K562 (cell line): ENCODE data around the gene FPR1. TPM values are rescaled to one million over a fixed set of nuclear protein-coding genes. Genes with fewer than 3 reads are reported as not detected.

Experiments
- CHD7 ChIP-seq: fragments of 200-600 bp; sonication (generic); IDR thresholded peaks from one replicate; pipeline ENCODE4 v1.6.1; 2012; ENCODE audit warnings: mild to moderate bottlenecking, low read depth, low read length, inconsistent platforms
- FOXP1 ChIP-seq: sonication (generic); formaldehyde crosslinking; IDR thresholded peaks from 2 replicates; pipeline ENCODE4 v1.8.0; 2022; ENCODE audit warnings: mild to moderate bottlenecking, missing genetic modification reagents
- NEUROD1 ChIP-seq: fragments of 150-350 bp; IDR thresholded peaks from 2 replicates; pipeline ENCODE4 v1.6.1; 2014; ENCODE audit warnings: borderline replicate concordance, low read length, low read depth; ENCODE audit not compliant: partially characterized antibody
- PRDM10 ChIP-seq: fragments of 450-650 bp; IDR thresholded peaks from 2 replicates; pipeline ENCODE4 v1.6.1; 2018; ENCODE audit not compliant: partially characterized antibody
- PRPF4 ChIP-seq: fragments of 200-400 bp; formaldehyde crosslinking; IDR thresholded peaks from one replicate; pipeline ENCODE4 v1.6.1; 2017; ENCODE audit warnings: low read length, low read depth, mild to moderate bottlenecking; ENCODE audit not compliant: insufficient read depth, poor library complexity, severe bottlenecking
- RNF2 ChIP-seq: sonication (generic); IDR thresholded peaks from 2 replicates; pipeline ENCODE4 v1.6.1; 2016
- ZNF175 ChIP-seq: fragments of 200-800 bp; sonication (Bioruptor generic); IDR thresholded peaks from 2 replicates; pipeline ENCODE4 v1.6.1; 2016; ENCODE audit warnings: low read depth, mild to moderate bottlenecking, missing genetic modification characterization, missing compliant biosample characterization
- ZNF239 ChIP-seq: fragments of 250-450 bp; sonication (Bioruptor Pico); IDR thresholded peaks from 2 replicates; pipeline ENCODE4 v1.4.0; 2020; ENCODE audit warnings: mild to moderate bottlenecking
- ZNF449 ChIP-seq: fragments of 250-450 bp; sonication (Bioruptor Pico); IDR thresholded peaks from 2 replicates; pipeline ENCODE4 v1.8.0; 2022; ENCODE audit warnings: moderate library complexity, mild to moderate bottlenecking, inconsistent platforms
- polyA plus RNA-seq, 8 experiments: library from polyadenylated mRNA; depleted of rRNA in 4 of 8; stranded (reverse) in 5 of 8; unstranded in 3 of 8; fragments of >200 nt; fragmentation: Nextera tagmentation in 2 of 8; fragmentation: Illumina TruSeq in 1 of 8; extraction: Ambion mirVana in 2 of 8; extraction: Trizol in 1 of 8; gene quantifications; 2 replicates each; pipeline versions ENCODE4 v1.2.1 to v1.2.3, GENCODE V29; 2011 to 2014; ENCODE audit warnings: inconsistent platforms in 1 of 8, missing spikeins in 1 of 8
- total RNA-seq, 7 experiments: library from RNA; depleted of rRNA in 6 of 7; stranded (reverse); fragments of >200 nt in 6 of 7; fragmentation: Illumina TruSeq in 2 of 7; extraction: Trizol in 2 of 7; gene quantifications; 2 replicates each; pipeline versions ENCODE4 v1.2.1 to v1.2.3, GENCODE V29; 2011 to 2021; ENCODE audit warnings: low replicate concordance in 1 of 7

FPR1 gene
- total and polyA plus RNA-seq, 9 of the 15 experiments (the other 6 are each of a cell fraction or from before 2014, with no cell fraction given) = 0.06 to 0.25 (median 0.14) TPM; not detected in 4

GRCh38 chr19:51800473-51801244, 49.0 kb upstream of the FPR1 start (continued):
- TF ChIP-seq CHD7 = no peak
- TF ChIP-seq NEUROD1 = peak; percentile 87
- peak; percentile 62 for TF ChIP-seq ZNF239 (CRISPR knock-in tag)
- TF ChIP-seq PRDM10 = peak; percentile 79
- no peak for TF ChIP-seq FOXP1 (CRISPR knock-in tag)
- peak; percentile 76 for TF ChIP-seq ZNF449 (CRISPR knock-in tag)
- no peak for TF ChIP-seq PRPF4
- TF ChIP-seq RNF2 = peak; percentile 92
- TF ChIP-seq ZNF175 (CRISPR knock-in tag) = 0 out of 2 replicates have a peak, but pooled peaks have one; percentile 20
